MM.1S (cell line): ENCODE data around the gene TXNL4B.

ENCODE experiments used
- EZH2 ChIP-seq: fragments of 300-600 bp; sonication (generic); optimal IDR thresholded peaks from 2 replicates; pipeline ENCODE3; 2017; ENCODE audit warnings: low read depth, mild to moderate bottlenecking, antibody characterized with exemption, low read length, mixed read lengths
- EZH2phosphoT487 ChIP-seq: fragments of 300-600 bp; sonication (generic); IDR thresholded peaks from 2 replicates; pipeline ENCODE4 v1.6.1; 2018; ENCODE audit warnings: antibody characterized with exemption, low read length
- TF ChIP-seq, protein P1 (sequence below): fragments of 300-600 bp; sonication (generic); IDR thresholded peaks from 2 replicates; pipeline ENCODE4 v1.5.1; 2016; ENCODE audit warnings: antibody characterized with exemption, low read length, mixed read lengths

- TF ChIP-seq, protein P1, sequence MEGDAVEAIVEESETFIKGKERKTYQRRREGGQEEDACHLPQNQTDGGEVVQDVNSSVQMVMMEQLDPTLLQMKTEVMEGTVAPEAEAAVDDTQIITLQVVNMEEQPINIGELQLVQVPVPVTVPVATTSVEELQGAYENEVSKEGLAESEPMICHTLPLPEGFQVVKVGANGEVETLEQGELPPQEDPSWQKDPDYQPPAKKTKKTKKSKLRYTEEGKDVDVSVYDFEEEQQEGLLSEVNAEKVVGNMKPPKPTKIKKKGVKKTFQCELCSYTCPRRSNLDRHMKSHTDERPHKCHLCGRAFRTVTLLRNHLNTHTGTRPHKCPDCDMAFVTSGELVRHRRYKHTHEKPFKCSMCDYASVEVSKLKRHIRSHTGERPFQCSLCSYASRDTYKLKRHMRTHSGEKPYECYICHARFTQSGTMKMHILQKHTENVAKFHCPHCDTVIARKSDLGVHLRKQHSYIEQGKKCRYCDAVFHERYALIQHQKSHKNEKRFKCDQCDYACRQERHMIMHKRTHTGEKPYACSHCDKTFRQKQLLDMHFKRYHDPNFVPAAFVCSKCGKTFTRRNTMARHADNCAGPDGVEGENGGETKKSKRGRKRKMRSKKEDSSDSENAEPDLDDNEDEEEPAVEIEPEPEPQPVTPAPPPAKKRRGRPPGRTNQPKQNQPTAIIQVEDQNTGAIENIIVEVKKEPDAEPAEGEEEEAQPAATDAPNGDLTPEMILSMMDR: no peak
- no peak for TF ChIP-seq EZH2
- TF ChIP-seq EZH2phosphoT487: no peak
Observed at GRCh38 chr16:72124148-72124547, 30.7 kb upstream of the TXNL4B start.
